IPS DF 6.9 (cell line): Measurements from ENCODE around the gene P3H1.
"Not testable (repeated sequence)": the region's sequence is repeated elsewhere in the genome, so short reads cannot be mapped to it uniquely, and the experiment has no call there.

Experiments
- DNase-seq: peaks from one replicate; pipeline ENCODE4 v3.0.0-alpha.2; 2013; ENCODE audit warnings: low read depth, low spot score
- H3K27ac ChIP-seq: one replicate; pipeline ENCODE4 v1.5.1; 2013; ENCODE audit warnings: low read length, control low read depth
- H3K27me3 ChIP-seq: 2 replicates; pipeline ENCODE4 v1.6.1; 2013; ENCODE audit warnings: mild to moderate bottlenecking, low read length; ENCODE audit not compliant: control insufficient read depth, insufficient read depth
- H3K36me3 ChIP-seq: 2 replicates; pipeline ENCODE4 v1.6.1; 2013; ENCODE audit warnings: low read length; ENCODE audit not compliant: control insufficient read depth, insufficient read depth
- H3K4me1 ChIP-seq: 2 replicates; pipeline ENCODE4 v1.6.1; 2013; ENCODE audit warnings: low read length; ENCODE audit not compliant: control insufficient read depth, insufficient read depth
- H3K4me3 ChIP-seq: 2 replicates; pipeline ENCODE4 v1.5.1; 2013; ENCODE audit warnings: mild to moderate bottlenecking, low read length
- H3K9me3 ChIP-seq: 2 replicates; pipeline ENCODE4 v1.6.1; 2013; ENCODE audit warnings: low read length, inconsistent platforms; ENCODE audit not compliant: control insufficient read depth, insufficient read depth
- WGBS: extraction: QIAGEN DNeasy Blood & Tissue Kit; methylation state at CpG from one replicate; pipeline ENCODE4 v1.1.7; 2013; ENCODE audit warnings: mixed read lengths, missing lambda C conversion rate; ENCODE audit not compliant: insufficient read length, insufficient coverage; 5-methylcytosine and 5-hydroxymethylcytosine counted together

The P3H1 gene

GRCh38 chr1:42732126-42732680 lies 34.6 kb downstream of the P3H1 start:
- Histone ChIP-seq H3K27ac (no peak overlapping the region), H3K36me3 (no peaks in the 10 kb centered on the region), H3K4me1 (peaks cover 2% of the 10 kb centered on the region; the same call in 1 of the 2 replicates), H3K9me3 (no peaks in the 10 kb centered on the region), H3K27me3 (no peaks in the 10 kb centered on the region), H3K4me3 (no peak overlapping the region)
- DNase-seq: no peak
- no CpG with 5 or more reads among the region's 10 CpGs for WGBS

- no peaks in the 10 kb centered on the region for H3K9me3 ChIP-seq
- no peaks in the 10 kb centered on the region for H3K36me3 ChIP-seq
- no peak overlapping the region for H3K27ac ChIP-seq
- no peak for DNase-seq
- peaks cover 2% of the 10 kb centered on the region; the same call in 1 of the 2 replicates for H3K4me1 ChIP-seq
- no peak overlapping the region for H3K4me3 ChIP-seq
- H3K27me3 ChIP-seq: no peaks in the 10 kb centered on the region
- WGBS: 100% methylated on average over 1 of the region's 3 CpGs
These were observed 35.2 kb downstream of the P3H1 start for GRCh38 chr1:42731585-42731984.

DNA sequence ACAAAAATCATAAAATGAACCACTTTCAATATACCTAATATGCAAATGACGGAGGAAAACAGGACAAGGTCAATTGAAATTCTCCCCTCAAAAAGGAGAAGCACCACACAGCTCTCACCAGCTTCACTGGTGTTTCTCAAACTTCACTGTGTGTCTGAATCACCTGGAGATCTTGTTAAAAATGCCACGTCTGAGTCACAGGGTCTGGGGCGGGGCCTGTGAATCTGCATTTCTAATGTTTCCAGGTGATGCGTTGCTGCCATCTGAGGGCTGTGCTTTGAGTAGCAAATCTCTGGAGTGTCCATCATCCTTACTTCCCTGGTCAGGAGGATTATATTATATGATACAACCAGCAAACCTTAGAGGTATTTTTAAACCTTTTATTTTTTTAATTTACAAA lies 35.8 kb downstream of the P3H1 start:
- no peak for DNase-seq
- Histone ChIP-seq H3K4me1 (no peaks in the 10 kb centered on the region), H3K4me3 (no peak overlapping the region), H3K9me3 (no peaks in the 10 kb centered on the region), H3K36me3 (no peaks in the 10 kb centered on the region), H3K27me3 (no peaks in the 10 kb centered on the region), H3K27ac (no peak overlapping the region)
- WGBS: no CpG with 5 or more reads among the region's 4 CpGs

DNA sequence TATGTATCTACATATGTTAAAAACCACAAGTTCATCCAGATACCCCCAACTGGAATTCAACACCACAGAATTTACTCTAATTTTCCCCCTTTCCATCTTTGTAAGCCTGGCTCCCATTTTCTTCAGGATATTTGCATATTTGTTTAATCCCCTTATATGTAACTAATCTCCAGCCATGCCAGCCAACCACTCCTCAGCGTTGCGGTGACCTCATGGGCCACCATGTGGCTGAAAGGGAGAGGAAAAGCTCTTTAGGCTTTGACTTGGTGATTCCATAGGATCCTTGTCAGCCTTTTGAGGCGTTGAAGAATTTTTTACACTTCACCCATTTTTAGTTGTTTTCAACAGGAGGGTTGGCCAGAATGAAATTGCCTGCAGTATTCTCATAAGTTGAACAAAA lies 36.8 kb downstream of the P3H1 start:
- Histone ChIP-seq H3K27me3 (no peaks in the 10 kb centered on the region), H3K9me3 (no peaks in the 10 kb centered on the region), H3K4me3 (no peak overlapping the region), H3K4me1 (no peaks in the 10 kb centered on the region), H3K36me3 (no peaks in the 10 kb centered on the region), H3K27ac (no peak overlapping the region)
- WGBS: no CpG with 5 or more reads among the region's 3 CpGs
- DNase-seq: no peak

- DNase-seq, H3K27ac ChIP-seq, H3K9me3 ChIP-seq, H3K27me3 ChIP-seq, H3K4me1 ChIP-seq, H3K36me3 ChIP-seq, H3K4me3 ChIP-seq: not testable (repeated sequence)
- no CpG with 5 or more reads among the region's 4 CpGs for WGBS
These were observed 41.0 kb downstream of the P3H1 start for GRCh38 chr1:42725820-42726219.

GRCh38 chr1:42723511-42723910 lies 43.3 kb downstream of the P3H1 start:
- Histone ChIP-seq H3K9me3 (no peaks in the 10 kb centered on the region), H3K27ac (no peak overlapping the region), H3K36me3 (no peaks in the 10 kb centered on the region), H3K4me3 (no peak overlapping the region), H3K27me3 (no peaks in the 10 kb centered on the region), H3K4me1 (peaks cover 1% of the 10 kb centered on the region; the same call in 1 of the 2 replicates)
- no CpG with 5 or more reads among the region's 6 CpGs for WGBS
- no peak for DNase-seq

DNA sequence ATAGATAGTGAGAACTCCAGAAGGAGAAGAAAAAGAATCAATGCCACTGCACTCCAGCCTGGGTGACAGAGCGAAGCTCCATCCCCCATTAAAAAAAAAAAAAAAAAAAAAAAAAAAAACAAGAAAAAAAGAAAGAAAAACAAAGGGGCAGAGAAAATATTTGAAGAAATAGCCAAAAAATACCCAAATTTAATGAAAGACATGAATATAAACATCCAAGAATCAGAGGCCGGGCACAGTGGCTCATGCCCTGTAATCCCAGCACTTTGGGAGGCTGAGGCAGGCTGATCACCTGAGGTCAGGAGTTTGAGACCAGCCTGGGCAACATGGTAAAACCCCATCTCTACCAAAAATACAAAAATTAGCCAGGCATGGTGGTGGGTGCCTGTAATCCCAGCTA lies 44.4 kb downstream of the P3H1 start:
- not testable (repeated sequence) for DNase-seq, H3K4me1 ChIP-seq, H3K27me3 ChIP-seq, H3K4me3 ChIP-seq, H3K27ac ChIP-seq, H3K9me3 ChIP-seq, H3K36me3 ChIP-seq
- WGBS: no CpG with 5 or more reads among the region's 2 CpGs

DNA sequence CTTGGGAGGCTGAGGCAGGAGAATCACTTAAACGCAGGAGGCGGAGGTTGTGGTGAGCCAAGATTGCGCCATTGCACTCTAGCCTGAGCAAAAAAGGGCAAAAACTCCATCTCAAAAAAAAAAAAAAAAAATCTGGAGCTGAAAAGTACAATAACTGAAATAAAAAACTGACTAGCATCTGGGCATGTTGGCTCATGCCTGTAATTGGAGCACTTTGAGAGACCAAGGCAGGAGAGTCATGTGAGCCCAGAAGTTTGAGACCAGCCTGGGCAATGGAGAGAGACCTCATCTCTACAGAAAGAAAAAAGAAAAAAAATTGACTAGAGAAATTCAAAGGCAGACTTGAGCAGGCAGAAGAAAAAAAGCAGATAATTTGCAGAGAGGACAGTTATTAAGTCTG lies 44.9 kb downstream of the P3H1 start:
- Histone ChIP-seq H3K27ac (no peak overlapping the region), H3K9me3 (no peaks in the 10 kb centered on the region), H3K4me1 (peaks cover 1% of the 10 kb centered on the region; the same call in 1 of the 2 replicates), H3K36me3 (no peaks in the 10 kb centered on the region), H3K27me3 (no peaks in the 10 kb centered on the region), H3K4me3 (no peak overlapping the region)
- no peak for DNase-seq
- WGBS: no CpG with 5 or more reads among the region's 3 CpGs

DNA sequence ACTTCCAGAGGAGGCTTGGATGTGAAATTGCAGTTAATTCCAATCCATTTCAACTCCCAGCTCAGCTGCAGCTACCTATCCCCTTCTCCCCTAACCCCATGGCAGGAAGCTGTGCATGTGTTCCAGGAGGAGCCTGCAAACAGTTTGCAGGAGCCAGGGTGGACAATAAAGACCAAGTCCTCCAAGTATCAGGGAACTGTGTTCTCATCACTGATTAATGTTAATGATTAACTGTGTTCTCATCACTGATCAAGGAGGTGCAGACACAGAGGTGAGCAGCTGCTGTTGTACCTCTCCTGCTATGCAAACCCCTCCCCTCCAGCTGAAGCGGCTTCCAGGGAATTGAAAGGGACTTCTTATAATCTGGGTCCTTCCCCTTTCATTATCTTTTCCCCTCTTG lies 46.0 kb downstream of the P3H1 start:
- Histone ChIP-seq H3K4me1 (peaks cover 1% of the 10 kb centered on the region; the same call in 1 of the 2 replicates), H3K36me3 (no peaks in the 10 kb centered on the region), H3K9me3 (no peaks in the 10 kb centered on the region), H3K4me3 (no peak overlapping the region), H3K27ac (no peak overlapping the region), H3K27me3 (no peaks in the 10 kb centered on the region)
- DNase-seq: no peak
- no CpG with 5 or more reads among the region's 1 CpG for WGBS

DNA sequence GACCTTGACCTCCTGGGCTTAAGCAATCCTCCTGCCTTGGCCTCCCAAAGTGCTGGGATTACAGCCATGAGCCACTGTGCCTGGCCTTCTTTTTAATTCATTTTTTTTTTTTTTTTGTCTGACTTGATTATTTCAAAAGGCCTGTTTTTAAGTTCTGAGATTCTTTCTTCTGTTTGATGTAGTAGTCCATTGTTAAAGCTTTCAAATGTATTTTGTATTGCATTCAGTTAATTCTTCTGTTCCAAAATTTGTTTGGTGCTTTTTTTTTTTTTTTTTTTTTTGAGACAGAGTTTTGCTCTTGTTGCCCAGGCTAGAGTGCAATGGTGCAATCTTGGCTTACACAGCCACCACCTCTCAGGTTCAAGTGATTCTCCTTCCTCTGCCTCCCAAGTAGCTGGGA lies 52.4 kb downstream of the P3H1 start:
- H3K27me3 ChIP-seq, H3K9me3 ChIP-seq, DNase-seq, H3K36me3 ChIP-seq, H3K27ac ChIP-seq, H3K4me1 ChIP-seq, H3K4me3 ChIP-seq: not testable (repeated sequence)

- Histone ChIP-seq H3K4me3 (no peak overlapping the region), H3K27ac (no peak overlapping the region), H3K4me1 (no peaks in the 10 kb centered on the region), H3K27me3 (no peaks in the 10 kb centered on the region), H3K36me3 (no peaks in the 10 kb centered on the region), H3K9me3 (no peaks in the 10 kb centered on the region)
- DNase-seq: no peak
These were observed 53.5 kb downstream of the P3H1 start for GRCh38 chr1:42713293-42713692.
